Pulmonary artery endothelial cell (primary cell): Measurements from ENCODE around the gene TYW1B. TPM values are rescaled to one million over a fixed set of nuclear protein-coding genes. Genes with fewer than 3 reads are reported as not detected.
"Not testable (repeated sequence)": the region's sequence is repeated elsewhere in the genome, so short reads cannot be mapped to it uniquely, and the experiment has no call there.

Experiments used
- DNase-seq: peaks from one replicate; pipeline ENCODE4 v3.0.0-alpha.2; 2011; ENCODE audit warnings: low read depth, low spot score
- total RNA-seq: library from RNA; depleted of rRNA; stranded (reverse); fragments of >200 nt; gene quantifications from 2 replicates; pipeline ENCODE4 v1.2.3, GENCODE V29; 2014

The TYW1B gene, protein sequence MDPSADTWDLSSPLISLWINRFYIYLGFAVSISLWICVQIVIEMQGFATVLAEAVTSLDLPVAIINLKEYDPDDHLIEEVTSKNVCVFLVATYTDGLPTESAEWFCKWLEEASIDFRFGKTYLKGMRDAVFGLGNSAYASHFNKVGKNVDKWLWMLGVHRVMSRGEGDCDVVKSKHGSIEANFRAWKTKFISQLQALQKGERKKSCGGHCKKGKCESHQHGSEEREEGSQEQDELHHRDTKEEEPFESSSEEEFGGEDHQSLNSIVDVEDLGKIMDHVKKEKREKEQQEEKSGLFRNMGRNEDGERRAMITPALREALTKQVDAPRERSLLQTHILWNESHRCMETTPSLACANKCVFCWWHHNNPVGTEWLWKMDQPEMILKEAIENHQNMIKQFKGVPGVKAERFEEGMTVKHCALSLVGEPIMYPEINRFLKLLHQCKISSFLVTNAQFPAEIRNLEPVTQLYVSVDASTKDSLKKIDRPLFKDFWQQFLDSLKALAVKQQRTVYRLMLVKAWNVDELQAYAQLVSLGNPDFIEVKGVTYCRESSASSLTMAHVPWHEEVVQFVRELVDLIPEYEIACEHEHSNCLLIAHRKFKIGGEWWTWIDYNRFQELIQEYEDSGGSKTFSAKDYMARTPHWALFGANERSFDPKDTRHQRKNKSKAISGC
- total RNA-seq: 1.1 and 8.9 TPM in 2 replicates

DNA sequence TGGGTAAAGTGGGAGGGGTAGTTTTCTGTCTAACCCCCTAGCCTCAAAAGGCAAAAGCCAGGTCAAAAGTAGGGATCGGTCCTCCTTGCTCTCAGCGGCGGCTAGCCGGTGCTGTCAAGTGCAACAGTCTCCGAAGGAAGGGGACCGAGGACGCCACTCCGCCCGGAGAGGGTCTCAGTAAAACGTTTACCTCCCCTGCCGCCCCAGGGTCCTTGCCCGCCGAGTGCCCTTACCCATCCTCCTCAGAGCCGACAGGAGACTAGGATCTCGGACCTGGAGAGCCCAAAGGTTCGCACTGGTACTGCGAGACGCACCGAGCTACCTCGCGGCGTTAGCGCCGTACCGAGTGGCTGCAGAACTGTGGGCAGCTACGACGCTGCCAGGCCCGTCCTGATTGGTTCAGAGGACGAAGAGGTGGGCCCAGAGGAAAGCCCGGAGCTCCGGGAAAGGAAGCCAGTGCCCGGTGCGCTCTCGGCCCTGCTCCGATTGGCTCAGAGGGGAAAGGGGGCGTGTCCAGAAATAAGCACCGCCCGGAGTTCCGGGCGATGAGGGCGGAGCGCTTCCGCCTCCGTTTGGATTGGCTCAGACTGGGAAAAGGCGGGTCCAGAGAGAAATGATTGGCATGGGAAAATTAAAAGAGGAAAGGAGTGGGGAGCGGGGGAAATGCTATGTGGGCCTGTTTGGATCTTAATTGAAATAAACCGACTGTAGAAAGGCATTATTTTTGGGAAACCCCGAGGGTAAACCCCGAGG lies at the start of gene TYW1B:
Gene TYW1B, minus strand, starts transcription at position 362 of the 753 bp plus-strand sequence. Its CDS starts 125 bp downstream, at position 237.
- peak; percentile 88 for DNase-seq

DNA sequence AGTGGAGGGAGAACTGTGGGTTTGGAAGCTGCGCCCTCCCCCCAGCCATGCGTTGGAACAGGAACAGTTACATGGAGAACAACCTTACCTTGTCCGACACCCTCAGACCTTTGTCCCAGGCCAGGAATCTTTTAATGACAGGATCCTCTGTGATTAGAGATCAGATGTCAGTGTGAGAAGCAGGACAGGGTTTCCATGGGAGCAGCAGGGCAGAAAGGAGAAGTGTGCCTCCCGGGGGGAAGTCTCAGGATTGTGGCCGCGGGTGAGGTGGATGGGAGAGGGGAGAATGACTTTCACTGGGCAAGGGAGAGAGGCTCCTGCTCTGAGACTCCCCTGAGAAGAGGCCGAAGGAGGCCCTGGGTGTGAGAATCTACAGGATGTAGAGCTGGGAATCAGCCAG lies 39.6 kb upstream of the TYW1B start:
- DNase-seq: not testable (repeated sequence)

DNA sequence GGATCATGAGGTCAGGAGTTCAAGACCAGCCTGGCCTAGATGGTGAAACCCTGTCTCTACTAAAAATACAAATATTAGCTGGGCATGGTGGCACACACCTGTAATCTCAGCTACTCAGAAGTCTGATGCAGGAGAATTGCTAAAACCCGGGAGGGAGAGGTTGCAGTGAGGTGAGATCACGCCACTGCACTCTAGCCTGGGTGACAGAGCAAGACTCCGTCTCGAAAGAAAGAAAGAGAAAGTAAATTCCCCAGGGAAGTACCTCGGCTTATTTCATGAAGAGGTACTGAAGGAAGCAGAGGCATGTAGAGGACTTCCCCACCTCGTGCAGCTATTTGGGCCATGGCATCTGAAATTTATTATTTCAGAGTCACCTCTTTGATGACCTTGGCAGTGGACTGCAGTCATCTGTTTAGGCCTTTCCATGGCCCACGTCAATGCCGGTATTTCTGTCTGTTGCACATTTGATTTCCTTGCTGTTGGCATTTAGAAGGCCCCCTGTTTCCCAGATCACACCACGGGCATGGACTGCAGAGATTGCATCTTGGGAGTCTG lies 30.9 kb upstream of the TYW1B start:
- DNase-seq: not testable (repeated sequence)

GRCh38 chr7:72857925-72858324 lies 29.9 kb upstream of the TYW1B start:
- not testable (repeated sequence) for DNase-seq

- not testable (repeated sequence) for DNase-seq
Observed at GRCh38 chr7:72855261-72855660, 27.3 kb upstream of the TYW1B start.

- not testable (repeated sequence) for DNase-seq
Observed at GRCh38 chr7:72852937-72853336, 24.9 kb upstream of the TYW1B start.

GRCh38 chr7:72850746-72851145 lies 22.7 kb upstream of the TYW1B start:
- DNase-seq: not testable (repeated sequence)

GRCh38 chr7:72844146-72844545 lies 16.1 kb upstream of the TYW1B start:
- not testable (repeated sequence) for DNase-seq

GRCh38 chr7:72843166-72843565 lies 15.2 kb upstream of the TYW1B start:
- not testable (repeated sequence) for DNase-seq

DNA sequence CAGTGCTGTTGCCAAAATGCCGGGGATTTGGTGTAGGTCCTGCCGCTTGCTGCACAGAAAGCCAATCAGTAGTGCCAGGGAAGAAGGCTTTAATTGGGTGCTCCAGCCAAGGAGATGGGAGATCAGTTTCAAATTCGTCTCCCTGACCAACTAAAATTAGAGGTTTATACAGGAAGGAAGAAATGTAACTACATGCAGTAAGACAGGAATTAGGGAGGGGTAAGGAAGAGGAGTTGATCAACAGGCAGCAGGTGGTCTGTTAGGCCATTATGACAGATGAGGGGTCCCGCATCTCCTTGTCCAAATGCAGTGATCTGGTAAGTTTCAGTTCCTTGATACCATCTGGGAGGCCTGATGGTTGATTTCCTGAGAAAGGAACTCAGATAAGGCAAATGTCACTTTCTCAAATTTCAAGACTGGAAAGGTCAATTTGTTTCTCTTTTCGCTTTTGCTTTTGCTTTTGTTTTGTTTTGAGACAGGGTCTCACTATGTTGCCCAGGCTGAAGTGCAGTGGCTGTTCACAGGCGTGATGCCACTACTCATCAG lies 13.0 kb upstream of the TYW1B start:
- not testable (repeated sequence) for DNase-seq

DNA sequence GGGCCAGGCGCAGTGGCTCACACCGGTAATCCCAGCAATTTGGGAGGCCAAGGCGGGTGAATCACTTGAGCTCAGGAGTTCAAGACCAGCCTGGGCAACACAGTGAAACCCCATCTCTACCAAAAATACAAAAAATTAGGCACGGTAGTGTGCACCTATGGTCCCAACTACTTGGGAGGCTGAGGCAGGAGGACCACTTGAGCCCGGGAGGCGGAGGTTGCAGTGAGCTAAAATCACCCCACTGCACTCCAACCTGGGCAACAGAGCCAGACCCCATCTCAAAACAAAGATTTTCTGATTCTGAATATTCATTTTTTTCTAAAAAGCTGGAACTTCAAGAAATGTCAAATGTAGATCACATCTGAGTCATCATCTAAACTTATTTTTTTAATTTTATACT lies 10.3 kb upstream of the TYW1B start:
- not testable (repeated sequence) for DNase-seq

- DNase-seq: not testable (repeated sequence)
Observed at GRCh38 chr7:72837291-72837690, 9.3 kb upstream of the TYW1B start.

GRCh38 chr7:72830567-72830966 lies 2.6 kb upstream of the TYW1B start:
- DNase-seq: not testable (repeated sequence)

DNA sequence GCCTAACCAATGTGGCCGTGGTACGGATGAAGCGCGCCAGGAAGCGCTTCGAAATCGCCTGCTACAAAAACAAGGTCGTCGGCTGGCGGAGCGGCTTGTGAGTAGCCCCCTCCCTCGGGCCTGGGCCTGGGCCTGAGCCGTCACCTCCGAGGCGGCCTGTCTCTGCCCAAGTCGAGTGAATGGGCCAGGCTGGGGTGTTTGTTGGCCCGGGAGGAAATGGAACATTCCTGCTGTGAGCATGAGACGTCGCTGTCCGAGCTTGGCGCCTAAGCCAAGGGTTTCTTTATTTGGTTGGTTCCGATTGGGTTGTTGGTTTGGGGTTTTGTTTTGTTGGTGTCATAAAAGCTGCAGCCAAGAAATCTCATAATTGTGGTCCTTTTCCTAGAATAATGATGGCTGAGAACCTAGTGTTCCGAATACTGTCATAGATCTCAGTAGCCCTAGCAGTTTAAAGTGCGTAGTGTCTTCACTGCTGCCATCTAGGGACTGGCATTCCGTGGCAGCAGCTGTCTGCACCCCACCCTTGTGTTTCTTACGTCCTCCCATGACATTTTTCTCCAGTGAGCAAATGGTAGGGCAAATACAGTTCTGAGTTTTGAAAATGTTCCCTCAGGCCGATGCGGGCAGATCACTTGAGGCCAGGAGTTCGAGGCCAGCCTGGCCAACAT lies 1.8 kb upstream of the TYW1B start:
- peak; percentile 45 for DNase-seq

DNA sequence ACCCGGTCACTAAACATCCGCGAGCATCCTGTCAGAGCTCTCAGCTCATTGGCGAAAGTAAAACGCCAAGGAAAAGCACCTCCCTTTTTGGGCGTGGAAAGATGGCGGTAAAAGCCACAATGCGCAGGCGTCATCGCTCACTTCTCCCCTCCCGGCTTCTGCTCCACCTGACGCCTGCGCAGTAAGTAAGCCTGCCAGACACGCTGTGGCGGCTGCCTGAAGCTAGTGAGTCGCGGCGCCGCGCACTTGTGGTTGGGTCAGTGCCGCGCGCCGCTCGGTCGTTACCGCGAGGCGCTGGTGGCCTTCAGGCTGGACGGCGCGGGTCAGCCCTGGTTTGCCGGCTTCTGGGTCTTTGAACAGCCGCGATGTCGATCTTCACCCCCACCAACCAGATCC lies 1.3 kb upstream of the TYW1B start:
- DNase-seq: peak; percentile 94

DNA sequence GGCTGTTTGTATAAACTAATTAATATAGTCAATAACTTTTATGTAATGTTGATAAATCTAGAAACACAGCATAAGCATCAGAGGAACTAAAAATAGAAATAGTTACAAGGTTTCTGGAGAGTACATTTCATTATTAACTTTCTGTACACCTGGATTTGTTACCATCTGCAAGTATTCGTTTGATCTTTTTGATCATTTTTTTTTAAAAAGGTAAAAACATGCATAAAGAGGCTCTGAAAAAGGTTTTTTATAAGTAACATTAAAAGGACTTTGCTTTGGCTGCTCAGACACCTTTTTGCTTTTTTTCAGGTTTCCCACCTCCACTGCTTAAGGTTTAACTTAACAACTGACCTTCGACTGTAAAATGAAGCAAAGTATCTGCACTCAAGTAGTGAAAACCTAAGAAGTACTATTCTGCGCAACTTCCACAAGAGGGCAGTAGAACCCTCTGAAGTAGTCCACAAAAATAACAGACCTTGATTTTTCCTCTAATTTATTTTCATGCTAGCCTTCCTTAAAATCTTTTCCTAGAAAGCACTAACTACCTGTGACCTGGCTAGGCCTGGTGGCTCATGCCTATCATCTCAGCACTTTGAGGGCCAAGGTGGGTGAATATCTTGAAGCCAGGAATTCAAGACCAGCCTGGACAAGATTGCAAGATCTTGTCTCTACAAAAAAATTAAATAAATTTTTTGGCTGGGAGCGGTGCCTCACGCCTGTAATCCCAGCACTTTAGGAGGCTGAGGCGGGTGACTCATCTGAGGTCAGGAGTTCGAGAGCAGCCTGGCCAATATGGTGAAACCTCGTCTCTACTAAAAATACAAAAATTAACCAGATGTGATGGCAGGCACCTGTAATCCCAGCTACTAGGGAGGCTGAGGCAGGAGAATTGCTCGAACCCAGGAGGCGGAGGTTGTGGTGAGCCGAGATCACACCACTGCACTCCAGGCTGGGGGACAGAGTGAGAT lies 4.0 kb downstream of the TYW1B start:
- not testable (repeated sequence) for DNase-seq

DNA sequence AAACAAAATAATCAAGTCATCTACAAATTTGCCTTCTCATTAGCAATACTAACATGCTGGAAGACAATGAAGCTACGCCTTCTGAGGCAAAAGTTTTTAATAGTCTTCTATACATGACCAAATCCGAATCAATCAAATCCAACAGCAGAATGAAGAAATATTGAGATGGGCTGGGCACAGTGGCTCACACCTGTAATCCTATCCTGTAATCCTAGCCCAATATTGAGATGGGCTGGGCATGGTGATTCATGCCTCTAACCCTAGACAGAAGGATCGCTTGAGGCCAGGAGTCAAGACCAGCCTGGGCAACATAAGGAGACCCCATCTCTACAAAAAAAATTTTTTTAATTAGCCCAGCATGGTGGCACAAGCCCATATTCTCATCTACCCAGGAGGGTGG lies 5.5 kb downstream of the TYW1B start:
- DNase-seq: not testable (repeated sequence)

DNA sequence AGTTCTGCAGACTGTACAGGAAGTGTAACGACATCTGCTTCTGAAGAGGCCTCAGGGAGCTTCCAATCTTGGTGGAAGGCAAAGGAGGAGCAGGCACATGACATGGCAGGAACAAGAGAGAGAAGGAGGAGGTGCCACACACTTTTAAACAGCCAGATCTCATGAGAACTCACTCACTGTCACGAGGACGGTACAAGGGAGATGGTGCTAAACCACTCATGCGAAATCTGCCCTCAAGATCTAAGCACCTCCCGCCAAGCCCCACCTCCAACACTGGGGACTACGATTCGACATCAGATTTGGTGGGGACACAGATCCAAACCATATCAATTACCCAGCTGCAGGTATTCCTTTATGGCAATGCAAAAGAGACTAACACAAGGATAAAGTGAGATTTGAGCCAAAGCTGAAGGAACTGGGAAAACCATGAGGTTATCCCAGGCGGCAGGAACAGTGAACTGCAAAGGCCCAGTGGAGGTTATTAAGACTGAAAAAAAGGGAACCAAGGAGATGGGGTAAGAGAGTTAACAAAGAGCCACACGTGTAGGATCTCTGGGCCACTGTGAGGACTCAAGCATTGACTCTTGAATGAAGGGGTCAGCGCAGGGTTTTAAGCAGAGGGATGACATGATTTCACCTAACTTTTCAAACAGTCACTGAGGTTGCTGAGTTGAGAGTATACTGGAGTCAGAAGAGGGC lies 9.2 kb downstream of the TYW1B start:
- not testable (repeated sequence) for DNase-seq

DNA sequence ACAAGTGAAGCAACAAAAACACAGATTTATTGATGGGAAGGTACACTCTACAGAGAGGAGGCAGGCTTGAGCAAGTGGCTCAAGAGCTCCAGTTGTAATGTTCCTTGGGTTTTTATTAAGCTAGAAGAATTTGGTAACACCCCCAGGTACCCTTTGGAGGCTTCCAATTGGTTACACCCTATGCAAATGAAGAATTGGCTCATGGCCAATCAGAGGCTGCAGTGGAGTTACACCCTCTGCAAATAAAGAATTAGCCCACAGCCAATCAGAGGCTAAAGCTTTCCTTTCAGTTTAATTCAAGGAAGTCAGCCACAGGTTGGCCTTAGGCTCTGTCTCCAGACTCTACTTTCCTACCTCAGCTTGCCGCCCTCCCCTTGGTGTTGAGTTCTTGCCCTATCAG lies 10.3 kb downstream of the TYW1B start:
- DNase-seq: not testable (repeated sequence)
